NB4 (cell line): ENCODE results near the gene RHOXF2B.

Experiments
- CTCF ChIP-seq: IDR thresholded peaks from one replicate; pipeline ENCODE4 v1.5.1; 2012; ENCODE audit warnings: low read depth, low read length
- POLR2A ChIP-seq: IDR thresholded peaks from 2 replicates; pipeline ENCODE4 v1.6.1; 2011; ENCODE audit warnings: mild to moderate bottlenecking; ENCODE audit not compliant: insufficient read length; ENCODE audit errors: extremely low read depth

DNA sequence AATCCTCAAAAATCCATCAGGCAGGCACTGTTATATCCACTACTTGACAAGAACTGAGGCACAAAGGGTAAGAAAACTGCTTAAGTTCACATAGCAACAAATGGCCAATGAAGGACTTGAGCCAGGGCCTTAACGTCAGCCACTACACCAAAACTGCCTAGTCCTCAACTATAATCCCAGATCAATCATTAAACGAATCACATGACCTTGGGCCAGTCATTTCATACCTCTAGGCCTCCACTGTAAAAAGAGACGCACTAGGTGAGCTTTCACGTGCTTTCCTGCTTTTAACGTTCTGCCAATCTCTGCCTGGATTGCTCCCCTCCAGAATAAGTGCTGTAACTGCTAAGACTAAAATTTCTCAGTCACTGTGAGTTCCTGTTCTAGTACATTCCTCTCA is 54.7 kb downstream of the RHOXF2B start:
- TF ChIP-seq CTCF (no peak), POLR2A (no peak)
